ENCODE data around the gene FRMD4A. TPM values are rescaled to one million over a fixed set of nuclear protein-coding genes. Genes with fewer than 3 reads are reported as not detected.

Gene FRMD4A
- total and polyA plus RNA-seq, 2 experiments from 2014 or later: 3.7 to 12.6 TPM

DNA sequence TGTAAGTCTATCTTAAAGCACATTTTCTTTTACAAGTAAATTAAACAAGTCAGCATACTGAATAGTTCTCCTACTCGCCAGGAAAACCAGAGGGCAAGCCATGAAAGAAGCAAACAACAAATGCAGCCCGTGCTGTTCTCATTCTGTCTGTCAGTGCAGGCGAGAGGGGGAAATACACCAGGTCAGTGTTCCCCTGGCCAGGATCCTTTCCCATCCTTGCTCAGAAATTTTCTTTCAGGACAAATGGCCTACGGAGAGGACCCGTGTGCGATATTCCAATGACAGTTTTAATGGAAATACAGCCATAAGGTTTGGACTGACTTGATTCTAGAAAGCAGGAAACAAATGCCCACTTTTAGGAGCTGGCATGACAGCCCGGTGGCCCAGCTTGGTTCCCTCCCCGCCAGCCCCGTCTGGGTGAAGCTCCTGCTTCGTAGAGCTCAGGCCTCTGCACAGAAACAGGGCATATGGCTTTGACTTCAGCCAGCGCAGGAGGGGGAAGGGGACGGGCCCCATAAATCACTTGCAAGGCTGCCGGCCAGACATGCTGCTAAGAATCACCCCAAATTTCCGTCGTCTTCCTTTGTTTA is 67.8 kb downstream of the FRMD4A start:
- H3K27ac ChIP-seq: no peak overlapping the region

DNA sequence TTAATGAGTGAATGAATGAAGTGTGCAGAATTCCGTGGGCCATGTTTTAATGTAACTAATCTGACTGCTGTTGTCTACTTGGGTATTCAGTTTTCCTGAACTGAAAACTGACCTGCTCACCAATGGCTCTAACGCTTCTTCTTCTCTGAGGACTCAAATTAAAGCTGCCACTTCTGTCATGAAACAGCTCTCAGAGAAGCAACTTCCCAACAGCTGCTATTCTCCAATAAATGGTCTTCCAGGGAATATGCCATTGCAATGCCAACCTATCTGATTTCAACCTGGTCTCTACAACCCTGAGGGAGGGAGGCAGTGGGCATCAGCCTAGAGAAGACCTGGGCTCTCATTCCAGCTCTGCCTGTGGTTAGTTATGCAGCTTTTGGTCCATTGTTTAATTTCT is 69.4 kb downstream of the FRMD4A start:
- Histone ChIP-seq H3K9me3 (ENCODE audit: low read depth) (no peaks in the 10 kb centered on the region), H3K27me3 (no peaks in the 10 kb centered on the region), H3K4me3 (no peak overlapping the region), H3K27ac (no peak overlapping the region), H3K36me3 (no peaks in the 10 kb centered on the region), H3K4me1 (ENCODE audit: low read depth) (no peaks in the 10 kb centered on the region)
- TF ChIP-seq, protein P1, sequence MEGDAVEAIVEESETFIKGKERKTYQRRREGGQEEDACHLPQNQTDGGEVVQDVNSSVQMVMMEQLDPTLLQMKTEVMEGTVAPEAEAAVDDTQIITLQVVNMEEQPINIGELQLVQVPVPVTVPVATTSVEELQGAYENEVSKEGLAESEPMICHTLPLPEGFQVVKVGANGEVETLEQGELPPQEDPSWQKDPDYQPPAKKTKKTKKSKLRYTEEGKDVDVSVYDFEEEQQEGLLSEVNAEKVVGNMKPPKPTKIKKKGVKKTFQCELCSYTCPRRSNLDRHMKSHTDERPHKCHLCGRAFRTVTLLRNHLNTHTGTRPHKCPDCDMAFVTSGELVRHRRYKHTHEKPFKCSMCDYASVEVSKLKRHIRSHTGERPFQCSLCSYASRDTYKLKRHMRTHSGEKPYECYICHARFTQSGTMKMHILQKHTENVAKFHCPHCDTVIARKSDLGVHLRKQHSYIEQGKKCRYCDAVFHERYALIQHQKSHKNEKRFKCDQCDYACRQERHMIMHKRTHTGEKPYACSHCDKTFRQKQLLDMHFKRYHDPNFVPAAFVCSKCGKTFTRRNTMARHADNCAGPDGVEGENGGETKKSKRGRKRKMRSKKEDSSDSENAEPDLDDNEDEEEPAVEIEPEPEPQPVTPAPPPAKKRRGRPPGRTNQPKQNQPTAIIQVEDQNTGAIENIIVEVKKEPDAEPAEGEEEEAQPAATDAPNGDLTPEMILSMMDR (IDR thresholded peaks at IDR 0.05; ENCODE audit: low read depth, low read length): no peak
- DNase-seq (ENCODE audit: low read depth in 1 of 2, low spot score in 1 of 2): no peak

More for the DNA sequence above, 67.8 kb downstream of the FRMD4A start:
- H3K4me1 ChIP-seq (ENCODE audit: low read depth): no peaks in the 10 kb centered on the region
- H3K36me3 ChIP-seq: no peaks in the 10 kb centered on the region
- no peak overlapping the region for H3K4me3 ChIP-seq
- H3K27me3 ChIP-seq: no peaks in the 10 kb centered on the region
- TF ChIP-seq, protein P1 (IDR thresholded peaks at IDR 0.05; ENCODE audit: low read depth, low read length): no peak
- no peaks in the 10 kb centered on the region for H3K9me3 ChIP-seq (ENCODE audit: low read depth)
- DNase-seq (ENCODE audit: low read depth in 1 of 2, low spot score in 1 of 2): no peak

- no peaks in the 10 kb centered on the region for H3K9me3 ChIP-seq (ENCODE audit: low read depth)
- H3K4me3 ChIP-seq: no peak overlapping the region
- H3K27me3 ChIP-seq: no peaks in the 10 kb centered on the region
- no peak overlapping the region for H3K27ac ChIP-seq
- TF ChIP-seq, protein P1 (IDR thresholded peaks at IDR 0.05; ENCODE audit: low read depth, low read length): no peak
- no peak for DNase-seq (ENCODE audit: low read depth in 1 of 2, low spot score in 1 of 2)
- no peaks in the 10 kb centered on the region for H3K36me3 ChIP-seq
- H3K4me1 ChIP-seq (ENCODE audit: low read depth): no peaks in the 10 kb centered on the region
These were observed 70.8 kb downstream of the FRMD4A start for GRCh38 chr10:14259696-14260566.

- Histone ChIP-seq H3K4me3 (no peak overlapping the region), H3K27ac (no peak overlapping the region), H3K36me3 (no peaks in the 10 kb centered on the region), H3K9me3 (ENCODE audit: low read depth) (no peaks in the 10 kb centered on the region), H3K27me3 (no peaks in the 10 kb centered on the region), H3K4me1 (ENCODE audit: low read depth) (no peaks in the 10 kb centered on the region)
- TF ChIP-seq, protein P1 (IDR thresholded peaks at IDR 0.05; ENCODE audit: low read depth, low read length): no peak
- DNase-seq (ENCODE audit: low read depth in 1 of 2, low spot score in 1 of 2): peak in 1 of 2 donors; percentile 43
These were observed 76.4 kb downstream of the FRMD4A start for GRCh38 chr10:14254368-14254767.

GRCh38 chr10:14253711-14254110 is 77.0 kb downstream of the FRMD4A start:
- no peaks in the 10 kb centered on the region for H3K4me1 ChIP-seq (ENCODE audit: low read depth)
- TF ChIP-seq, protein P1 (IDR thresholded peaks at IDR 0.05; ENCODE audit: low read depth, low read length): no peak
- no peaks in the 10 kb centered on the region for H3K27me3 ChIP-seq
- no peaks in the 10 kb centered on the region for H3K9me3 ChIP-seq (ENCODE audit: low read depth)
- DNase-seq (ENCODE audit: low read depth in 1 of 2, low spot score in 1 of 2): peak in 1 of 2 donors; percentile 3
- H3K4me3 ChIP-seq: no peak overlapping the region
- H3K27ac ChIP-seq: no peak overlapping the region
- no peaks in the 10 kb centered on the region for H3K36me3 ChIP-seq
